K562 (cell line): ENCODE measurements around the gene TRIM33. TPM values are rescaled to one million over a fixed set of nuclear protein-coding genes. Genes with fewer than 3 reads are reported as not detected.

Experiments
- ATAC-seq: fragments of 200-7000 bp; cut with Tn5 transposase; 3 replicates; pipeline ENCODE4 v1.9.1; 2020; ENCODE audit warnings: moderate library complexity
- BruUV-seq: library from RNA; stranded (reverse); fragments of 400-500 nt; replicated peaks from 2 replicates; lab custom pipeline; 2021; lab: Mats Ljungman, UMichigan
- CTCF ChIA-PET: fragments of 300-600 bp; formaldehyde crosslinking; extraction: SDS; loops from one replicate; lab custom pipeline; 2021; ENCODE audit warnings: low intra/inter-chr PET ratio; lab: Yijun Ruan, JAX
- POLR2A ChIA-PET: fragments of 300-600, 350-650 bp; sonication (Branson Sonifier 250); formaldehyde crosslinking; extraction: SDS; loops from one replicate; lab custom pipeline; 2021; ENCODE audit warnings: antibody characterized with exemption, inconsistent platforms; lab: Yijun Ruan, JAX
- DNase-seq, 4 experiments: peaks; one replicate each; pipeline versions ENCODE4 v3.0.0 to v3.0.0-alpha.2; 2011 to 2018; ENCODE audit warnings: low spot score in 3 of 4, mixed read lengths in 3 of 4; ENCODE audit errors: extremely low read depth in 1 of 4
- FAIRE-seq: peaks from 2 replicates; lab custom pipeline; 2011; peaks lifted over from hg19 to GRCh38; lab: Jason Lieb, UNC
- H2AFZ ChIP-seq: 2 replicates; pipeline ENCODE4 v1.6.0; 2011; ENCODE audit warnings: low read depth, low read length, control low read depth, inconsistent platforms
- H3K27ac ChIP-seq: fragments of 200-600 bp; 3 replicates; pipeline ENCODE4 v1.8.0; 2011; ENCODE audit warnings: low read depth, mild to moderate bottlenecking, control low read depth, inconsistent platforms, low read length, moderate library complexity, mixed read lengths; ENCODE audit errors: extremely low read depth
- H3K27me3 ChIP-seq, 2 experiments: fragments of 300-600 bp in 1 of 2; 2 replicates in 1 of 2; 3 replicates in 1 of 2; pipeline versions ENCODE4 v1.6.0 to v1.8.0; 2011; ENCODE audit warnings: inconsistent platforms in 2 of 2, low read length in 2 of 2, mild to moderate bottlenecking in 1 of 2, mixed read lengths in 1 of 2, moderate library complexity in 1 of 2; ENCODE audit not compliant: control insufficient read depth in 2 of 2, insufficient read depth in 2 of 2
- H3K36me3 ChIP-seq: fragments of 300-600 bp; 3 replicates; pipeline ENCODE4 v1.8.0; 2011; ENCODE audit warnings: mild to moderate bottlenecking, low read length, inconsistent platforms; ENCODE audit not compliant: control insufficient read depth, insufficient read depth
- H3K4me1 ChIP-seq, 2 experiments: fragments of 200-600 bp in 1 of 2; replicated peaks in 1 of 2; 2 replicates in 1 of 2; 3 replicates in 1 of 2; pipeline versions ENCODE4 v1.5.1 to v1.8.0; 2011; ENCODE audit warnings: inconsistent platforms in 2 of 2, low read length in 2 of 2, mild to moderate bottlenecking in 1 of 2, mixed read lengths in 1 of 2, moderate library complexity in 1 of 2; ENCODE audit not compliant: control insufficient read depth in 2 of 2, insufficient read depth in 2 of 2
- H3K4me2 ChIP-seq: 2 replicates; pipeline ENCODE4 v1.6.1; 2011; ENCODE audit warnings: low read length, control low read depth, inconsistent platforms, mixed read lengths; ENCODE audit not compliant: insufficient read depth
- H3K4me3 ChIP-seq: fragments of 200-600 bp; sonication (generic), shearing (Covaris generic); 2 replicates; pipeline ENCODE4 v1.5.1; 2016; ENCODE audit warnings: control low read depth, inconsistent platforms
- H3K79me2 ChIP-seq: fragments of 200-600 bp; 3 replicates; pipeline ENCODE4 v1.8.0; 2011; ENCODE audit warnings: low read length, inconsistent platforms; ENCODE audit not compliant: control insufficient read depth, insufficient read depth
- H3K9ac ChIP-seq, 2 experiments: 2 replicates each; pipeline versions ENCODE4 v1.6.0 to v1.6.1; 2011; ENCODE audit warnings: low read depth in 2 of 2, low read length in 2 of 2, control low read depth in 1 of 2, inconsistent platforms in 1 of 2, mild to moderate bottlenecking in 1 of 2, mixed read lengths in 1 of 2; ENCODE audit not compliant: insufficient read depth in 1 of 2
- H3K9me1 ChIP-seq: one replicate; pipeline ENCODE4 v1.6.0; 2011; ENCODE audit warnings: inconsistent platforms, mild to moderate bottlenecking, low read length, moderate library complexity; ENCODE audit not compliant: control insufficient read depth, insufficient read depth
- H3K9me3 ChIP-seq: replicated peaks from 2 replicates; pipeline ENCODE4 v1.5.1; 2011; ENCODE audit warnings: low read depth, low read length, inconsistent platforms; ENCODE audit not compliant: control insufficient read depth, insufficient read depth
- H4K20me1 ChIP-seq: replicated peaks from 2 replicates; pipeline ENCODE4 v1.6.1; 2011; ENCODE audit warnings: low read length, inconsistent platforms, mixed read lengths; ENCODE audit not compliant: control insufficient read depth, insufficient read depth
- ADNP ChIP-seq: fragments of 200-800 bp; sonication (Bioruptor generic); IDR thresholded peaks from 2 replicates; pipeline ENCODE4 v1.6.1; 2016; ENCODE audit warnings: missing genetic modification characterization, missing compliant biosample characterization
- ARID1B ChIP-seq: fragments of 450-650 bp; IDR thresholded peaks from 2 replicates; pipeline ENCODE4 v1.6.1; 2016; ENCODE audit warnings: antibody characterized with exemption, mild to moderate bottlenecking, inconsistent platforms
- CBFA2T3 ChIP-seq: fragments of 450-650 bp; IDR thresholded peaks from 2 replicates; pipeline ENCODE4 v1.6.1; 2017
- CXXC5 ChIP-seq: fragments of 250-450 bp; sonication (Bioruptor Pico); IDR thresholded peaks from 2 replicates; pipeline ENCODE4 v1.8.0; 2022; ENCODE audit warnings: inconsistent platforms, mild to moderate bottlenecking, moderate library complexity
- DPF2 ChIP-seq: fragments of 450-650 bp; IDR thresholded peaks from 2 replicates; pipeline ENCODE4 v1.6.1; 2016
- E2F6 ChIP-seq, 2 experiments: IDR thresholded peaks; 2 replicates each; pipeline ENCODE4 v1.6.1; 2011; ENCODE audit warnings: borderline replicate concordance in 1 of 2, control low read depth in 1 of 2, low read depth in 1 of 2, low read length in 1 of 2, mild to moderate bottlenecking in 1 of 2, mixed read lengths in 1 of 2, moderate library complexity in 1 of 2; ENCODE audit not compliant: insufficient read depth in 1 of 2, insufficient read length in 1 of 2, poor library complexity in 1 of 2, severe bottlenecking in 1 of 2; ENCODE audit errors: extremely low read depth in 1 of 2
- FOXM1 ChIP-seq, 2 experiments: fragments of 450-650 bp in 1 of 2; sonication (generic) in 1 of 2; formaldehyde crosslinking in 1 of 2; IDR thresholded peaks; 2 replicates each; pipeline versions ENCODE4 v1.6.1 to v1.9.0; 2017 to 2022; ENCODE audit warnings: low read depth in 2 of 2, mild to moderate bottlenecking in 2 of 2, missing genetic modification reagents in 1 of 2, moderate library complexity in 1 of 2
- HMBOX1 ChIP-seq: sonication (generic); IDR thresholded peaks from 2 replicates; pipeline ENCODE4 v1.6.1; 2016
- IRF9 ChIP-seq: fragments of 450-650 bp; IDR thresholded peaks from 2 replicates; pipeline ENCODE4 v1.6.1; 2016; ENCODE audit warnings: missing biosample characterization, missing genetic modification characterization
- KDM1A ChIP-seq, 2 experiments: fragments of 450-650 bp; IDR thresholded peaks; 2 replicates each; pipeline ENCODE4 v1.6.1; 2016; ENCODE audit warnings: mild to moderate bottlenecking in 2 of 2
- MAX ChIP-seq: sonication (generic); formaldehyde crosslinking; IDR thresholded peaks from 2 replicates; pipeline ENCODE4 v1.9.0; 2022; ENCODE audit warnings: mild to moderate bottlenecking, missing genetic modification reagents
- TCF3 ChIP-seq: sonication (generic); formaldehyde crosslinking; IDR thresholded peaks from 2 replicates; pipeline ENCODE4 v1.4.0; 2020; ENCODE audit warnings: mild to moderate bottlenecking, missing genetic modification reagents
- ZNF3 ChIP-seq: fragments of 250-450 bp; sonication (Bioruptor Pico); IDR thresholded peaks from 2 replicates; pipeline ENCODE4 v1.5.0; 2021; ENCODE audit warnings: mild to moderate bottlenecking, moderate library complexity
- WGBS: fragments of 100-300 bp; shearing (Covaris generic); methylation state at CpG from one replicate; pipeline ENCODE4 v1.1.6; 2016; ENCODE audit warnings: low coverage, mixed read lengths; ENCODE audit not compliant: insufficient coverage; ENCODE audit errors: missing lambda C conversion rate; 5-methylcytosine and 5-hydroxymethylcytosine counted together
- in situ Hi-C: fragments of 300-500 bp; cut with MboI; formaldehyde crosslinking; loops from 4 replicates; pipeline ENCODE4 v1.15.0; 2018; ENCODE audit warnings: inconsistent platforms, mixed read lengths
- intact Hi-C: fragments of 100-400 bp; cut with micrococcal nuclease; formaldehyde crosslinking; loops from 2 replicates; pipeline ENCODE4 v1.14.2; 2022
- polyA plus RNA-seq, 8 experiments: library from polyadenylated mRNA; depleted of rRNA in 4 of 8; stranded (reverse) in 5 of 8; unstranded in 3 of 8; fragments of >200 nt; fragmentation: Nextera tagmentation in 2 of 8; fragmentation: Illumina TruSeq in 1 of 8; extraction: Ambion mirVana in 2 of 8; extraction: Trizol in 1 of 8; gene quantifications; 2 replicates each; pipeline versions ENCODE4 v1.2.1 to v1.2.3, GENCODE V29; 2011 to 2014; ENCODE audit warnings: inconsistent platforms in 1 of 8, missing spikeins in 1 of 8
- total RNA-seq, 7 experiments: library from RNA; depleted of rRNA in 6 of 7; stranded (reverse); fragments of >200 nt in 6 of 7; fragmentation: Illumina TruSeq in 2 of 7; extraction: Trizol in 2 of 7; gene quantifications; 2 replicates each; pipeline versions ENCODE4 v1.2.1 to v1.2.3, GENCODE V29; 2011 to 2021; ENCODE audit warnings: low replicate concordance in 1 of 7

TRIM33 gene
- total and polyA plus RNA-seq, 9 of the 15 experiments (the other 6 are each of a cell fraction or from before 2014, with no cell fraction given), result 9.3 to 58.4 (median 40.2) TPM

GRCh38 chr1:114521396-114522263 lies 10.6 kb upstream of the TRIM33 start:
- H3K27ac ChIP-seq, result peak overlapping the region; percentile 0; the same call in 1 of the 3 replicates
- POLR2A ChIA-PET, result interaction anchor here (0.8 to 1.9 kb wide), 4 partner anchors 10 to 1423 kb away, joined by 3 to 6 read pairs (median 6); partner anchors contain the start of gene TRIM33
- FAIRE-seq (no peak), DNase-seq (peak in 1 of 4 experiments; percentile 79), ATAC-seq (peak; percentile 35)
- H2AFZ ChIP-seq, result peak overlapping the region; percentile 48
- H3K9me3 ChIP-seq, result no peaks in the 10 kb centered on the region
- WGBS, result 31% methylated on average over 8 of the region's 8 CpGs
- no peaks in the 10 kb centered on the region for H3K79me2 ChIP-seq
- H3K9me1 ChIP-seq, result no peaks in the 10 kb centered on the region
- H3K4me1 ChIP-seq, result peaks cover 12 to 20% of the 10 kb centered on the region in 2 experiments; a peak in 4 of 5 replicates
- H3K27me3 ChIP-seq, result no peaks in the 10 kb centered on the region
- H3K9ac ChIP-seq, result peak overlapping the region in 1 of 2 experiments; percentile 65; a peak in 1 of 4 replicates
- H3K36me3 ChIP-seq, result no peaks in the 10 kb centered on the region
- no TSS peak for BruUV-seq
- in situ Hi-C loops (no loop called here), intact Hi-C loops (no loop called here)
- H3K4me3 ChIP-seq, result no peak overlapping the region
- CTCF ChIA-PET, result no interaction called here
- no peaks in the 10 kb centered on the region for H4K20me1 ChIP-seq
- peak overlapping the region; percentile 21; the same call in 1 of the 2 replicates for H3K4me2 ChIP-seq
- TF ChIP-seq ZNF3 (no peak), ARID1B (peak; percentile 60; the same call in 1 of the 2 replicates), IRF9 (tag) (no peak), CXXC5 (CRISPR knock-in tag) (0 out of 2 replicates have a peak, but pooled peaks have one; percentile 7), CBFA2T3 (peak; percentile 63), KDM1A (IDR thresholded peaks at IDR 0.05) (peak in 1 of 2 experiments; percentile 25; a peak in 1 of 4 replicates), ADNP (tag) (0 out of 2 replicates have a peak, but pooled peaks have one; percentile 14), HMBOX1 (peak; percentile 95), FOXM1 (IDR thresholded peaks at IDR 0.05; ENCODE audit: low read depth) (peak; percentile 8; the same call in 1 of the 2 replicates), FOXM1 (CRISPR knock-in tag; IDR thresholded peaks at IDR 0.05; ENCODE audit: low read depth) (no peak), TCF3 (peak; percentile 70), E2F6 (IDR thresholded peaks at IDR 0.05; ENCODE audit: borderline replicate concordance in 1 of 2, extremely low read depth in 1 of 2, insufficient read depth in 1 of 2, insufficient read length in 1 of 2, low read depth in 1 of 2, low read length in 1 of 2, poor library complexity in 1 of 2, severe bottlenecking in 1 of 2) (peak in 1 of 2 experiments; percentile 76), DPF2 (peak; percentile 25; the same call in 1 of the 2 replicates), MAX (CRISPR knock-in tag) (peak; percentile 80)
